ENCODE results near the gene MDN1. TPM values are rescaled to one million over a fixed set of nuclear protein-coding genes. Genes with fewer than 3 reads are reported as not detected.
A peak's percentile ranks its signal among the peaks of the same experiment; 100 is the strongest.

MDN1 gene
- total and polyA plus RNA-seq, 2 of the 4 experiments (the other 2 are of a cell fraction), result 7.7 to 26.7 TPM

GRCh38 chr6:89828988-89829471 lies 9.4 kb upstream of the MDN1 start:
- no peaks in the 10 kb centered on the region for H3K27me3 ChIP-seq (ENCODE audit: control insufficient read depth, insufficient read depth, low read length)
- H4K91ac ChIP-seq (ENCODE audit: insufficient read depth, low read depth, low read length), result peak overlapping the region; percentile 84
- H2AFZ ChIP-seq (replicated peaks; ENCODE audit: low read length, poor library complexity), result peak overlapping the region; percentile 92
- peak overlapping the region; percentile 76 to 92 for H4K8ac ChIP-seq (ENCODE audit: low read depth in 2 of 2, low read length in 2 of 2)
- no peak overlapping the region for H2BK15ac ChIP-seq (ENCODE audit: low read depth, low read length)
- H2AK5ac ChIP-seq (ENCODE audit: low read depth, low read length), result no peak overlapping the region
- peak overlapping the region; percentile 45 for H2BK120ac ChIP-seq (ENCODE audit: low read depth, low read length)
- peak overlapping the region; percentile 96 for H3K4me2 ChIP-seq (ENCODE audit: low read depth, low read length)
- H2BK5ac ChIP-seq (ENCODE audit: low read depth, low read length, poor library complexity, severe bottlenecking), result peak overlapping the region; percentile 42
- 34% methylated on average over 9 of the region's 18 CpGs; no CpG with 5 or more reads in 1 of the 2 experiments for WGBS, 2 experiments (ENCODE audit: extremely low coverage in 2 of 2, insufficient read length in 1 of 2)
- H3K23ac ChIP-seq (ENCODE audit: low read depth, low read length), result peak overlapping the region; percentile 69; the same call in 1 of the 2 replicates
- peak overlapping the region; percentile 74 for H3K9ac ChIP-seq (ENCODE audit: low read depth, low read length)
- dilution Hi-C loops (cut with HindIII; ENCODE audit: low sequenced_read_pairs, unreplicated experiment) (no loop called here), in situ Hi-C loops (cut with MboI; ENCODE audit: low sequenced_read_pairs) (no loop called here), intact Hi-C loops (cut with micrococcal nuclease) (no loop called here)
- peaks cover 3% of the 10 kb centered on the region for H3K4me1 ChIP-seq (ENCODE audit: control insufficient read depth, insufficient read depth, low read length)
- H2BK20ac ChIP-seq (ENCODE audit: low read depth, low read length), result no peak overlapping the region
- POLR2A ChIA-PET (ENCODE audit: unreplicated experiment), result interaction anchor here (1.0 kb wide), 2 partner anchors 8 to 14 kb away, joined by 3 to 4 read pairs; no protein-coding TSS in a partner anchor
- peaks cover 3% of the 10 kb centered on the region for H3K36me3 ChIP-seq (ENCODE audit: control insufficient read depth, insufficient read depth, low read length)
- DNase-seq (no peak), ATAC-seq (ENCODE audit: low read depth) (peak; percentile 25)
- BruUV-seq (replicated peaks), result no TSS peak
- peak overlapping the region; percentile 70 for H3K4me3 ChIP-seq (ENCODE audit: insufficient read depth, low read depth, low read length)
- peak overlapping the region; percentile 68 for H3K4ac ChIP-seq (ENCODE audit: low read depth, low read length)
- 0 out of 2 replicates have a peak, but pooled peaks cover 2% of the 10 kb centered on the region for H3K9me1 ChIP-seq (ENCODE audit: insufficient read depth, low read length)
- no peaks in the 10 kb centered on the region for H4K20me1 ChIP-seq (ENCODE audit: insufficient read depth, low read length)
- H3K9me3 ChIP-seq (ENCODE audit: control insufficient read depth, insufficient read depth, low read length), result no peaks in the 10 kb centered on the region
- CTCF ChIA-PET, result interaction anchor here (0.6 to 1.3 kb wide), 2 partner anchors 18 to 19 kb away, joined by 3 to 7 read pairs; no protein-coding TSS in a partner anchor
- peak overlapping the region; percentile 83 for H3K14ac ChIP-seq (replicated peaks; ENCODE audit: low read depth, low read length)
- H4K5ac ChIP-seq (ENCODE audit: low read depth, low read length), result peak overlapping the region; percentile 52
- H3K56ac ChIP-seq (ENCODE audit: extremely low read depth, insufficient read depth, low read length), result peak overlapping the region; percentile 75
- peaks cover 13 to 24% of the 10 kb centered on the region in 2 experiments for H3K79me1 ChIP-seq (ENCODE audit: low read depth in 1 of 2, low read length in 2 of 2)
- peak overlapping the region; percentile 21; the same call in 1 of the 2 replicates for H3K18ac ChIP-seq (ENCODE audit: low read depth, low read length)
- TF ChIP-seq CHD1 (IDR thresholded peaks at IDR 0.05; ENCODE audit: low read depth, low read length) (no peak), RAD21 (IDR thresholded peaks at IDR 0.05; ENCODE audit: low read length) (no peak), NFE2L2 (IDR thresholded peaks at IDR 0.05; ENCODE audit: low read depth, low read length) (no peak), SMC3 (IDR thresholded peaks at IDR 0.05; ENCODE audit: low read depth, low read length) (no peak), ELK1 (IDR thresholded peaks at IDR 0.05; ENCODE audit: borderline replicate concordance, low read depth, low read length) (no peak), BHLHE40 (IDR thresholded peaks at IDR 0.05; ENCODE audit: low read depth, low read length) (no peak), CEBPB (IDR thresholded peaks at IDR 0.05; ENCODE audit: low read depth, low read length) (no peak), MAZ (IDR thresholded peaks at IDR 0.05; ENCODE audit: borderline replicate concordance, low read depth, low read length) (no peak), USF2 (IDR thresholded peaks at IDR 0.05; ENCODE audit: low read depth, low read length) (no peak), POLR2A (IDR thresholded peaks at IDR 0.05; ENCODE audit: low read depth, low read length) (no peak), MXI1 (IDR thresholded peaks at IDR 0.05; ENCODE audit: borderline replicate concordance, low read depth, low read length) (no peak), RFX5 (IDR thresholded peaks at IDR 0.05; ENCODE audit: low read depth, low read length) (no peak)
- TF ChIP-seq, protein P1, sequence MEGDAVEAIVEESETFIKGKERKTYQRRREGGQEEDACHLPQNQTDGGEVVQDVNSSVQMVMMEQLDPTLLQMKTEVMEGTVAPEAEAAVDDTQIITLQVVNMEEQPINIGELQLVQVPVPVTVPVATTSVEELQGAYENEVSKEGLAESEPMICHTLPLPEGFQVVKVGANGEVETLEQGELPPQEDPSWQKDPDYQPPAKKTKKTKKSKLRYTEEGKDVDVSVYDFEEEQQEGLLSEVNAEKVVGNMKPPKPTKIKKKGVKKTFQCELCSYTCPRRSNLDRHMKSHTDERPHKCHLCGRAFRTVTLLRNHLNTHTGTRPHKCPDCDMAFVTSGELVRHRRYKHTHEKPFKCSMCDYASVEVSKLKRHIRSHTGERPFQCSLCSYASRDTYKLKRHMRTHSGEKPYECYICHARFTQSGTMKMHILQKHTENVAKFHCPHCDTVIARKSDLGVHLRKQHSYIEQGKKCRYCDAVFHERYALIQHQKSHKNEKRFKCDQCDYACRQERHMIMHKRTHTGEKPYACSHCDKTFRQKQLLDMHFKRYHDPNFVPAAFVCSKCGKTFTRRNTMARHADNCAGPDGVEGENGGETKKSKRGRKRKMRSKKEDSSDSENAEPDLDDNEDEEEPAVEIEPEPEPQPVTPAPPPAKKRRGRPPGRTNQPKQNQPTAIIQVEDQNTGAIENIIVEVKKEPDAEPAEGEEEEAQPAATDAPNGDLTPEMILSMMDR (conservative IDR thresholded peaks at IDR 0.05; ENCODE audit: low read depth, low read length), result no peak
- peak overlapping the region; percentile 59 for H2AK9ac ChIP-seq (replicated peaks; ENCODE audit: low read depth, low read length, poor library complexity)
- peak overlapping the region; percentile 44 for H3K27ac ChIP-seq (ENCODE audit: insufficient read depth, low read length)
